ENCODE results near the gene MT4.

Gene MT4

DNA sequence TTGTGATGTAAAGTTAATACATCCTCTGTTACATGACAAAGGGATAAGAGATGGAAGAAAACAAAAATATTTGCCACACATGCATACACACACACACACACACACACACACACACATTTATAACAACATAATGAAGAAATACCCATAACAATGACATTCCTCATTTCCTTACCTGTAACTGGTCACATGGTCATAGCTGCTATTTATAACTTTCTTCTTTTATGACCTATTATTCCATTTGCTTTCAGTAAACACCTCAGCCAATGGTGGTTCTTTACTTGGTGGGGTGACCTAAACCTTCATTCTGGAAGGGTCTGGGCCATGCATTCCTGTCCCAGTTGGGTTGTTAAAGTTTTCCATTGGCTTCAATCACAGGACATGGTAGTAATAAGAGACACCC is 48.8 kb downstream of the MT4 start:
- H3K4me3 ChIP-seq (ENCODE audit: low read depth, low read length): no peak overlapping the region
- DNase-seq (ENCODE audit: low read depth): no peak
- TF ChIP-seq, protein P1, sequence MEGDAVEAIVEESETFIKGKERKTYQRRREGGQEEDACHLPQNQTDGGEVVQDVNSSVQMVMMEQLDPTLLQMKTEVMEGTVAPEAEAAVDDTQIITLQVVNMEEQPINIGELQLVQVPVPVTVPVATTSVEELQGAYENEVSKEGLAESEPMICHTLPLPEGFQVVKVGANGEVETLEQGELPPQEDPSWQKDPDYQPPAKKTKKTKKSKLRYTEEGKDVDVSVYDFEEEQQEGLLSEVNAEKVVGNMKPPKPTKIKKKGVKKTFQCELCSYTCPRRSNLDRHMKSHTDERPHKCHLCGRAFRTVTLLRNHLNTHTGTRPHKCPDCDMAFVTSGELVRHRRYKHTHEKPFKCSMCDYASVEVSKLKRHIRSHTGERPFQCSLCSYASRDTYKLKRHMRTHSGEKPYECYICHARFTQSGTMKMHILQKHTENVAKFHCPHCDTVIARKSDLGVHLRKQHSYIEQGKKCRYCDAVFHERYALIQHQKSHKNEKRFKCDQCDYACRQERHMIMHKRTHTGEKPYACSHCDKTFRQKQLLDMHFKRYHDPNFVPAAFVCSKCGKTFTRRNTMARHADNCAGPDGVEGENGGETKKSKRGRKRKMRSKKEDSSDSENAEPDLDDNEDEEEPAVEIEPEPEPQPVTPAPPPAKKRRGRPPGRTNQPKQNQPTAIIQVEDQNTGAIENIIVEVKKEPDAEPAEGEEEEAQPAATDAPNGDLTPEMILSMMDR (conservative IDR thresholded peaks at IDR 0.05; ENCODE audit: low read depth, low read length): no peak

DNA sequence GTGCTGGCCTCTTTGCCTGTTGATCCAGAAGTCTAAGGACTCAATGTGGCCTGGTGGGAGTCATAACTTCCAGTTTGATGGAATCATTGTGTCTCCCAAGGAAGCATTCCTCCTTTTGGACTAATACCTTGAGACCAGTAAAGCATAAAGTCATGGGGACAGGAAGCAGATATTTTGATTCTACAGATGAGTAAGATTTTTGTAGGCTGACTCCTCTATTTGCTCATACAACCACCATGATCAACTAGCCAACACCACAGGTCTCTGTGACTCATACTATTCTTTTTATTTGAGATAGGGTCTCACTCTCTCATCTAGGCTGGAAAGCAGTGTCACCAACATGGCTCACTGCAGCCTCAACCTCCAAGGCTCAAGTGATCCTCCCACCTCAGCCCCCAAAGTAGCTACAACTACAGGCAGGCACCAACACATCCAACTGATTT is 49.7 kb downstream of the MT4 start:
- no peak overlapping the region for H3K4me3 ChIP-seq (ENCODE audit: low read depth, low read length)
- TF ChIP-seq, protein P1 (conservative IDR thresholded peaks at IDR 0.05; ENCODE audit: low read depth, low read length): no peak
- peak; percentile 68 for DNase-seq (ENCODE audit: low read depth)

DNA sequence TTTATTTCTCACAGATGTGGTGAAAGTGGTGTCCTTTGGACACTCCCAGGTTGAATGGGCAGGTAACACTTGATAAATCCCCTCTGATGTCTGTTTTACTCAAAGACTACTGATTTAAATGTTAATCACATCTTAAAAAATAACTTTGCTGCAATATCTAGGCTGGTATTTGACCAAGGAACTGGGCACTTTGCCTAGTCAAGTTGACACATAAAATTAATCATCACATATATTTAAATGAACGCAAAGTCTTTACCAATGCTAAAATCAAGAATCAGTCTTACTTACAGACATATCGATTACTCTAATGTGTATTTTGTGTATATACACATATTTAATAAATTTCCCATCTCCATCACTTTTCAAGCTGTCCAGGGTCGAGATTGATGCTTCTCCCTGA is 50.5 kb downstream of the MT4 start:
- no peak for DNase-seq (ENCODE audit: low read depth)
- H3K4me3 ChIP-seq (ENCODE audit: low read depth, low read length): no peak overlapping the region
- TF ChIP-seq, protein P1 (conservative IDR thresholded peaks at IDR 0.05; ENCODE audit: low read depth, low read length): no peak

DNA sequence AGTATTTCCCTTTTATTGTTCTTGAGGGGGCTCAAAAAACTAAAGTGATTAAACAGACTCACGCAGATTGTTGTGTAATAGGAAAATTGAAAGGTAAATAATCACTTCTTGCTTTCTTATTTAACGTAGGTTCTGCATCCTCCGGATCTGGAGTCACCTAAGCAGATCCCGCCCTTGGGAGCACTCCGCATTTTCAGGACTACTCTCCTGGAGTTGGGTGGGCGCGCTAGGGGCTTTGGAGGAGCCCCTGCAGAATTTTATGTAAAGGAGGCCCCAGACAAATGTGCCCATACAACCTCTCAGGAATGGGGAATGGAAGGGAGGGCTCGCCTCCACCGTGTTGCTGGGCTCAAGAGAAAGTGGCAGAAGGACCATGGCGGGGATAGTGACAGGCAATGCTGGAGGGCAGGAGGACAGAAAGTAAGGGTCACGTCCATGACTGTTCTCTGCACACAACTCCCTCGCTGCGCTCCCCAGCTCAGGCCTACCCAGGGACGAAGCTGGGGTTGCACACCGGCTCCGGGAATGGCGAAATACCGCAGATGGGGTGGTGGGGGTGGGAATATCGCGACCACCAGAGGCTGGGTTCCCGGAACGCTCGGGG is 51.8 kb downstream of the MT4 start:
- DNase-seq (ENCODE audit: low read depth): no peak
- TF ChIP-seq, protein P1 (conservative IDR thresholded peaks at IDR 0.05; ENCODE audit: low read depth, low read length): no peak
- peak overlapping the region; percentile 60 for H3K4me3 ChIP-seq (ENCODE audit: low read depth, low read length)

DNA sequence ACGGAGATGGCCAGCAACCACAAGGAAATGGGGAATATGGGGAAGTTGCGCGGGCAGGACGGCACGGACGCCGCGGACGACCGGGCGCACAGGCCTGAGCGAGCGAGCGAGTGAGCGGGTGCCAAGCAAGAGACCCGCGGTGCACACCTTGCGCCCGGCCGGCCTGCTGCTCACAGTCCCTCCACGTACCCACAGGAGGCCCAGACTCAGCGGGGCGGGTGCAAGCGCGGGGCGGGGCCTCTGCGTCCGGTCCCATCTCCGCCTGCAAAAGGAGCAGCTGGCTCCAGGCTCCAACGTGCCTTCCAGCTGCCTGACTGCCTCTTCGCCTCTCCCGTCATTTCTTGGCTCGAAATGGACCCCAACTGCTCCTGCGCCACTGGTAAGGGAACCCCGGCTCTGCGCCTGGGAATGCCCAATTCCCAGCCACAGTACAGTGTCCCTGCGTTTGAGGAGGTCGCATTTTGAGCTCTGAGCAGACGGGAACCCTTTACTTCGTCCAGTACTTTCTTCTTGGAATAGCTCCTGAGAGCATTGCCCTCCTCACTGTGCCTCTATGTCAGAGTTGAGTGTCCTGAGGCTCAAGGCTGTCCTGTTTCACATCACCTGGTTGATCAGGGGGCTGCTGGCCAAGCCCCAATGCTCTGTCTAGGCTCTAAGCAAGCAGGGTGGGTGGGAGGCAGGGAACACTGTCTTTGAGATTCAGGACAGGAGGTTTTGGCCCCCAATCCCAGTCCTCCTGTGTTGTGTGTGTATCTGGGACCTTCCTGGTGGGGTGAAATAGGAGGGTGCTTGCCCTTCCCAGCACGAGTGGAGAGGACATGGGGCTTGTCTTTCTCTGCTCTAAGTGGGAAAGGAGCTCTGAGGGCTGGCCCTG is 52.6 kb downstream of the MT4 start:
- DNase-seq (ENCODE audit: low read depth): peak; percentile 83
- peak overlapping the region; percentile 60 for H3K4me3 ChIP-seq (ENCODE audit: low read depth, low read length)
- TF ChIP-seq, protein P1 (conservative IDR thresholded peaks at IDR 0.05; ENCODE audit: low read depth, low read length): no peak

DNA sequence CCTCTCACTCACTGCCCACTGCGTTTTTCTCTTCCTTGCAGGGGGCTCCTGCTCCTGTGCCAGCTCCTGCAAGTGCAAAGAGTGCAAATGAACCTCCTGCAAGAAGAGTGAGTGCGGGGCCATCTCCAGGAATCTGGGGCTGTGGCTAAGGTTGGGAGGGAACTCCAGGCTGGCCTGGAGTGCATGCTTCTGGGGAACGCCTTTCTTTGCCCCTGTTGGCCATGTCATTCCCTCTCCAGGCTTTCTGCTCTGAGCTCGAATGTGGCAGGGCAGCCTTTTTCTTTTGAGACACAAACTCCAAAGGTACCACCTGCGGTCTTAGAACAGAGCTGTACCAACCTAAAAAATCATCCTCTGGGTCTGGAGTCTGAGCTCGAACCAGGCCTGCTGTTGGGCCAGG is 53.3 kb downstream of the MT4 start:
- TF ChIP-seq, protein P1 (conservative IDR thresholded peaks at IDR 0.05; ENCODE audit: low read depth, low read length): no peak
- H3K4me3 ChIP-seq (ENCODE audit: low read depth, low read length): peak overlapping the region; percentile 60
- no peak for DNase-seq (ENCODE audit: low read depth)

Data from choroid plexus epithelial cell (primary cell).